ENCODE data around the gene TNXB.
A peak's percentile ranks its signal among the peaks of the same experiment; 100 is the strongest.
"Not testable (repeated sequence)": the region's sequence is repeated elsewhere in the genome, so short reads cannot be mapped to it uniquely, and the experiment has no call there.

TNXB gene

DNA sequence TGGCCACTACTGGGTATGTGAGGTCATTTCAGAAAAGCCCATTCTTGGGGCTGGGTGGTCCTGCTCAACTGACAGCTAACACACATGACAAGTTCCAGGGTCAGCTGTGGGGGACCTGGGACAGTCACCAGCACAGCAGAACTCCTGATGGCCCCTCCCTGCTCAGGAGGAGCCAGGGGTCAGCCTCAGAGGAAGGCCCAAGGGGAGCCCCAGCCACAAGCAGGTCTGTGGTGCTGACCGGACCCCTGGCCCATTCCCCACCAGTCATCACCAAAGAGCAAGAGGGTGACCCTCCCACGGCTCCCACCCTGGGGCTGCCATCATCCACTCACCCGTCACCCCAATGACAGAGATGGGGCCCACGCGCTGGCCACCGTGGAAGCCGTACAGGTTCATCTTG lies 52.9 kb downstream of the TNXB start:
- no peak for DNase-seq (ENCODE audit: low spot score)

DNA sequence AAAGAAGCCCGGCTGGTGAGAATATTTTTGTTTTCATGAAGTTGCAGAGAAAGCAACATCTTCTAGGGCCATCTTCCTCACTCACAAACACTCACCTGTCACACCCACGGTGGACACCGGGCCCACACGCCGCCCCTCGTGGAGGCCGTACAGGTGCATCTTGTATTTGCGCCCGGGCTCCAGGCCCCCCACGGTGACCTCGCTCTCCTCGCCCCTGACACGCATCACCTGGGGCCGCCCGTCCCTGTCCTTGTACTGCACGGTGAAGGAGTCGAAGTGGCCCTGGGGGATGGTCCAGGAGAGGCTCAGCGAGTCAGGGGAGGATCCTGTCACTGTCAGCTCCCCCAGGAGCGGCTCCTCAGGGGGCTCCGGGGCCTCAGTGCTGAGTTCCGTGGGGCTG lies 53.4 kb downstream of the TNXB start:
- not testable (repeated sequence) for DNase-seq (ENCODE audit: low spot score)

DNA sequence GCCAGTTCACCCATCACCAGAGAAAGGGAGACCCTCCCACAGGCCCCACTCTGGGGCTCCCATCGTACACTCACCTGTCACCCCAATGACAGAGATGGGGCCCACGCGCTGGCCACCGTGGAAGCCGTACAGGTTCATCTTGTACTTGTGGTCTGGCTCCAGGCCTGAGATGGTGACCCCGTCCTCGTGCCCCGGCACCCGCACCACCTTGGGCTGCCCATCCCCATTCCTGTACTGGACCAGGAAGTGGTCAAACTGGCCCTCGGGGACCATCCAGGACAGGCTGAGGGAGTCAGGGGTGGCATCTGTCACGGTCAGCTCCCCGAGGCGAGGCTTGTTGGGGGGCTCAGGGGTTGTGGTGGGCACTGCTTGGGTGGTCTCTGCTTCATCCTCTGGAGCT lies 55.8 kb downstream of the TNXB start:
- DNase-seq (ENCODE audit: low spot score): not testable (repeated sequence)

DNA sequence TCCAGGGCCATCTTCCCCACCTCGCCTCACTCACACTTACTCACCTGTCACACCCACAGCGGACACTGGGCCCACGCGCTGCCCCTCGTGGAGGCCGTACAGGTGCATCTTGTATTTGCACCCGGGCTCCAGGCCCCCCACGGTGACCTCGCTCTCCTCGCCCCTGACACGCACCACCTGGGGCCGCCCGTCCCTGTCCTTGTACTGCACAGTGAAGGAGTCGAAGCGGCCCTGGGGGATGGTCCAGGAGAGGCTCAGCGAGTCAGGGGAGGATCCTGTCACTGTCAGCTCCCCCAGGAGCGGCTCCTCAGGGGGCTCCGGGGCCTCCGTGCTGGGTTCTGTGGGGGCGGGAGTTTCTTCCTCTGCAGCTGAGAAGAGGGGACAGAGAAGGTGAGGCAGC lies 56.5 kb downstream of the TNXB start:
- DNase-seq (ENCODE audit: low spot score): not testable (repeated sequence)

DNA sequence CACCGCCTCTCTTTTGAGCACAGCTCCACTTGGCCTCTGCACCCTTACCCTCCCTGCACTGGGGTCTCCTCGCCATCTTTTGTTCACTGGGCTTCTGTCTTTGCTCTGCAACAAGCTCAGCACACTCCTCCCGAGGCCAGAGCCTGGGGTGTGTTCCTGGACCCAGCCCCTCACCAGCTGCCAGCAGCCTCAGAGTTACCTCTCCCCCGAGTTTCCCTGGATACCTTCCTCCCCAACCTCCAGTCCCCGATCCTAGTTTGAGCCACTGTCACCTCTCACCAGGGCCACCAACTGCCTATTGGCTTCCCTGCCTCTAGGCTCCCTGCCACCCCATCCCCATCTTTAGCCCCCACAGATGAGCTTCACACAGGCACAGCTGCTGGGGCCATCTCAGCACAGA lies 58.6 kb downstream of the TNXB start:
- DNase-seq (ENCODE audit: low spot score): no peak

DNA sequence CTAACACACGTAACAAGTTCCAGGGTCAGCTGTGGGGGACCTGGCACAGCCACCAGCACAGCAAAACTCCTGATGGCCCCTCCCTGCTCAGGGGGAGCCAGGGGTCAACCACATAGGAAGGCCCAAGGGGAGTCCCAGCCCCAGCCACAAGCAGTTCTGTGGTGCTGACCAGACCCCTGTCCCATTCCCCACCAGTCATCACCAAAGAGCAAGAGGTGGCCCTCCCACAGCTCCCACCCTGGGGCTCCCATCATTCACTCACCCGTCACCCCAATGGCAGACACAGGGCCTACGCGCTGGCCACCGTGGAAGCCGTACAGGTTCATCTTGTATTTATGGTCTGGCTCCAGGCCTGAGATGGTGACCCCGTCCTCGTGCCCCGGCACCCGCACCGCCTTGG lies 59.4 kb downstream of the TNXB start:
- DNase-seq (ENCODE audit: low spot score): not testable (repeated sequence)

DNA sequence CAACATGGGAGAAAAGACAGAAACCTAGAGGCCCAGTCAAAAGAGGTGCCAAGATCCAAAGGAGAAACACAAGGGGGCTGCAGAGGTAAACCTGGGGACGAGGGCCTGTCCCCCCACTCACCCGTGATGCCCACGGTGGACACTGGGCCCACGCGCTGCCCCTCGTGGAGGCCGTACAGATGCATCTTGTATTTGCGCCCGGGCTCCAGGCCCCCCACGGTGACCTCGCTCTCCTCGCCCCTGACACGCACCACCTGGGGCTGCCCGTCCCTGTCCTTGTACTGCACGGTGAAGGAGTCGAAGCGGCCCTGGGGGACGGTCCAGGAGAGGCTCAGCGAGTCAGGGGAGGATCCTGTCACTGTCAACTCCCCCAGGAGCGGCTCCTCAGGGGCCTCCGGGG lies 60.0 kb downstream of the TNXB start:
- not testable (repeated sequence) for DNase-seq (ENCODE audit: low spot score)

DNA sequence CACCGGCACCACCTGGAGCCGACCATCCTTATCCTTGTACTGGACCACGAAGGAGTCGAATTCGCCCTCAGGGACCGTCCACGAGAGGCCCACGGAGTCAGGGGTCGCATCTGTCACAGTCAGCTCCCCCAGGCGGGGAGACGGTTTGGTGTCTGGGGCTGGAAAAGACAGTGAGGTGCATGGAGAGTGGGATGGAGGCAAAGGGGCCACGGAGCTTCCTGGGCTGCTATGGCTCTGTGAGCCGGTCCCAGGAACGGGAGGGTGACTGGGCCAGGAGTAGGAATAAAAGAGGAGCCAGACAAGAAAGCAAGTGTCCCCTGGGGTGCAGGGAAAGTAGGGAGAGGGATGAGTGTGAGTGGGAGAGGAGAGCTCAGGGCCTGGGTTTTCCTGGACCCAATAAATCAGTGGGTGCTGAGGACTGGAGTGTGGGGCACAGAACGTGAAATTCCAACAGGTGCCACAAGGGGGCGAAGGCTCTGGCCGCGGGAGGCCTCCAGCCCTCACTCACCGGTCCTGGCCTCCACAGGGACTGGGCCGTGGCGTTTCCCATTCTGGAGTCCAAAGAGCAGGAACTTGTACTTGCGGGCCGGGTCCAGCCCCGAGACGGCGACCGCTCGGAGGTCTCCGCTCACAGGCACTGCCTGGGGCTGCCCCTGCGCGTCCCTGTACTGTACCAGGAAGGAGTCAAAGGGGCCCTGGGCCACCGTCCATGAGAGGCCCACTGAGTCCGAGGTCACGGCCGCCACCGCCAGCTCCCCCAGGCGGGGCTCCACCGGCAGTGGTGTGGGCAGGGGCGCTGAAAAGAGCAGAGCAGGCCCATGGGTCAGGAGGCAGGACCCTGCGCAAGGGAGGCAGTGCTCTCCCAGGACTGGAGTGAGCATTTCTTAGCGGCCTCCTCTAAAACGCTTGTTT lies 61.0 kb downstream of the TNXB start:
- peak; percentile 71 for DNase-seq (ENCODE audit: low spot score)

DNA sequence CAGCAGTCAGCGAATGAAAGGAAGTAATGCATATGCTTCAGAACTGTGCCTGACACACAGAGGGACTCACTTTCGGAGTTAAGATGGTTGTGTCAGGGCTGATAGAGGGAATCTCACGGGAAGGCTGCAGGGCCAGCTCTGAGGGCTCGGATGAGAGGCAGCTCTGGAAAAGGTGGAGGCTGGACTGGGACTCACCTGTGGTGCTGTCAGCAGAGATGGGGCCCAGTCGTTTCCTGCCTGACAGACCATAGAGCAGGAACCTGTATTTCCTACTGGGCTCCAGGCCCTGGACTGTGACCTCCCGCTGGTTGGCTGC lies 61.6 kb downstream of the TNXB start:
- DNase-seq (ENCODE audit: low spot score): no peak

DNA sequence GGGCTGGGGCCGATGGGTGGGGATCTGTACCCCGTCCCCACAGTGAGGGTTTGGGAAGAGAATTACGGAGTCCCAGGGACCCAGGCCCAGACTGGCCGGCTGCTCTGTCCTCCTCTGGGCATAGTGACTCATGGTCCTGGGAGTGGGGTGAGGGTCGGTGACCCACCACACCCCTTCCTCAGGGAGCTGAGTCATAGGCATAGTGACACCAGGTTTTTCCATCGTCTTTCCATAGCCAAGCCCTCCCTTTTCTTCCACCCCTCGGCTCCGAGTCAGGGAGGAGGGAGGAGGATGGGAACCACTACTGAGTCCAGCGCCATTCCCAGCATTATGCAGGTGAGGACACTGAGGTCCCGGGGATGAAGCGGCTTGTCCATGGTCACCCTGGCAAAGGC lies 62.1 kb downstream of the TNXB start:
- DNase-seq (ENCODE audit: low spot score): no peak

DNA sequence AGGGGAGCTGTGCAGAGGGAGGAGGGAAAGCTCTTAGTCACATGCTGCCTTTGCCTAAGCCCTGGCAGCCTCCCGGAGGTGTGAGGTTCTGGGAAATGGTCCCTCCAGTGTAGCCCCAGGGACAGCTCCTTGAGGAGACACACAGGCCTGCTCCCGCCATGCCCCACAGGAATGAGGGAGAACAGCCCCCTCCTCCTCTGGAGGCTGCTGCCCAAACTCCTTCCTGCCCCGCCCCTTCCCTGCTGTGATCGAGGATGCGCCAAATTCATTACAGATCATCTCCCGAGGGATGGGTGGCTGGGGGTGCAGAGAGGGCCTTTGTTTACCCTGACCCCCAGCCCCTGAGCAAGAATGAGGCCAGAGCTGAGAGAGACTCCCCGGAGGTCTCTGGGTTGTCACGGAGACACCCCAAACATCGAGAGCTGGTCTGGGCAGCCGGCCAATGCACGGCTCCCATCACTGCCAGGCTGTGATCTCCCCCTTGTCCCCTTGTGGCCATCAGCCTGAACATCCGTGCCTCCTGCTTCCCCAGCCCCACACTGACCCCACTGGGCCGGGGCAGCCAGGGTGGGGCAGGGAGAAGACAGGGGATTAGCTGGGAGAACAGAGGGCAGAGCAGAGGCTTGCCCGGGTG lies 62.6 kb downstream of the TNXB start:
- no peak for DNase-seq (ENCODE audit: low spot score)

DNA sequence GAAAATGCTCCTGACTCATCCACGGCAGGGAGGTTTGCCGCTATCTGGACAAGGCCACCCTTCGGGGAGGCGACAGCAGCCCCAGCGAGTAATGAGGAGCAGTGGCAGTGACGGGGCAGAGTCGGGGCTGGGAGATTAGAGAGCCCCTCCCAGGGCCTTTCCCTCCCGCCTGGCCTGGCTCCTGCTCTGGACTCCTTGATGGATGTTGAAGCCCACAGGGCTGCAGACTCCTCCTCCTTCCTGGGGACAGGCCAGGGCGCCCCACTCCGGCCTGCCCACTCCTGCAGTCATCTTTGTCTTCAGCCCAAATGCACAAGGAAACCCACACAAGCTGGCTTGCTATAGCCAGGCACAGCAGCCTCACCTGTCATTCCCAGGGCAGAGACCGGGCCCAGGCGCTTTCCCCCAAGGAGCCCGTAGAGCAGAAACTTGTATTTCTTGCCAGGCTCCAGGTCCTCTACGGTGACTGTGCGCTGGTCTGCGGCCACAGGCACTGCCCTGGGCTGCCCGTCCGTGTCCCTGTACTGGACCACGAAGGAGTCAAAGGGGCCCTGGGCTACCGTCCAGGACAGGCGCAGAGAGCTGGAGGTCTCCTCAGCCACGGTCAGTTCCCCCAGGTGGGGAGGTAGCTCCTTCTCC lies 63.2 kb downstream of the TNXB start:
- DNase-seq (ENCODE audit: low spot score): peak; percentile 46

DNA sequence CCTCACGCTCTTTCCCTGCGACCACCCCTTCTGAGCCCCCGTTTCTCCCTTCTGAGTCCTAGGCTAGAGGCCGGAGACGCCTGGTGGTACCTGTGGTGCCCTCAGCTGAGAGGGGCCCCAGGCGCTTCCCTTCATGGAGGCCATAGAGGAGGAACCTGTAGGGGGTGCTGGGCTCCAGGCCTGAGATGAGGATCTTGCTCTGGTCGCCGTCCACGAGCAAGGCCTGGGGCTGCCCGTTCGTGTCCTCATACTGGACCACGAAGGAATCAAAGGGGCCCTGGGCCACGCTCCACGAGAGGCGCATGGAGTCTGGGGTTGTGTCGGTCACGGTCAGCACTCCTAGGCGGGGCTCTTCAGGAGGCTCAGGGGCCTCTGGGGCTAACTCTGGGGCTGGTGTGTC lies 64.2 kb downstream of the TNXB start:
- not testable (repeated sequence) for DNase-seq (ENCODE audit: low spot score)

DNA sequence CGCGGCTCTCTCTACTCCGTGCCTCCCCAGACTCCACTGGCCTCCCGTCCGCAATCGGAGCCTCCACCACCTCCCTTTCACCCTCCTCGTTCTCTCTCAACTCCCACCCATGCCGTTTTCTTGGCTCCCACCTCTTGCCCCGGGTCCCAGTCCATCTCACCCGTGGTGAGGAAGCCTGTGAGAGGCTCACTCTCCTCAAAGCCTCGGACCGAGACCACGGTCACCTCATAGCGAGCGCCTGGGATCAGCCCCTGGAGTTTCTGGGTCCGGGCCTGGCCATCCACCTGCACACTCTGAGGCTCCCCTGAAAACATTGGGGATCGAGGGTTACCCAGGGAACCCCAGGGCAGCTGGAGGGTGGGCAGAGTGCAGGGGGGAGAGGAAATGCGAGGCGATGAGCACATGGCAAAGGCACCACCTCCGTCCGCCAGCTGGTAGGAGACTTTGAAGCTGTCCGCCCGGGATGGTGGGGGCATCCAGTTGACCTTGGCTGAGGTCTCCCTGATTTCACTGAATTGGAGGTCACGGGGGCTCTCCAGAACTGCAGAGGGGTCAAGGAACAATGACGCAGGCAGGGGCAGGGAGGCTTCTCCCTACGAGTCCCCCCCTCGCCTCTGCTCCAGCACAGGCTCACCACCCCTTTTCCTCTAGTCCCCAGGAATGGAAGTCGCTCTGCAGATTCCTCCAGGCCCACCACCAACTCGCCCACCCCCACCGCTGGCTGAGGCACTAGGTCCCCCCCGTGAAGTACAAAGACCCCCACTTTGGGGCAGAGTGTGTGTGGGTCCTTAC lies 65.4 kb downstream of the TNXB start:
- DNase-seq (ENCODE audit: low spot score): not testable (repeated sequence)

DNA sequence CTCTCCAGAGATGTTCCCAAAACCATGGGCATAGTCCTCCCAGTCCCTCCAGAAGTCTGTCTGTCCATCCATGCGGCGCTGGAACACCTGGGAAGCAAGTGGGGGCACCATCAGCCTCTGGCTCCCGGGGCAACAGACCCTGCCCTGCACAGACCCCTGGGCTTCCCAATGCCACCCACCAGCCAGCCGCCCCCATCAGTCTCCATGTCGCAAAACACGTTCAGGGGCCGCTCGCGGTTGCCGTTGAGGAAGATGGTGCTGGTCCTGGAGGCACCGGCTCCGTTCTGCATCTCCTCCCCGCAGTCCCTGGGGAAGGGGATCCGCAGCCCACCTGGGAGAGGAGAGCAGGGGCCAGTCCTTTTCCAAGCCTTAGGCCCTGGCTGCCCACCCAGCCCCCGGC lies 66.9 kb downstream of the TNXB start:
- DNase-seq (ENCODE audit: low spot score): not testable (repeated sequence)

DNA sequence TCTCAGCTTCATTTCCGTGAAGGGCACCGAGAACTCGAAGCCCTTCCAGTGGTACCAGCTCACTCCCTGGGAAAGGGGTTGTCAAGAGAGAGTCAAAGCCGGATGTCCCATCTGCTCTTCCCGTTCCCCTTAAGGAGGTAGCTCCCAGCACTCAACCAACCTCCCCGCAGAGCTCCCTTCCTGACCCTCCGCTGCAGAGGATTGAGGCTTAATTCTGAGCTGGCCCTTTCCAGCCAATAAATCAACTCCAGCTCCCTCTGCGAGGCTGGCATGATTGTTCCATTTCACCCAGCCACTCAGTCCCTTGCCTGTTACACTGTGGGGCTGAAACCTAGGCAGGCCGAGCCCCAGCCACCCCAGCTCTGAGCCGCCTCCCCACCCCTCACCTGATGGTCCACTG lies 67.8 kb downstream of the TNXB start:
- not testable (repeated sequence) for DNase-seq (ENCODE audit: low spot score)

DNA sequence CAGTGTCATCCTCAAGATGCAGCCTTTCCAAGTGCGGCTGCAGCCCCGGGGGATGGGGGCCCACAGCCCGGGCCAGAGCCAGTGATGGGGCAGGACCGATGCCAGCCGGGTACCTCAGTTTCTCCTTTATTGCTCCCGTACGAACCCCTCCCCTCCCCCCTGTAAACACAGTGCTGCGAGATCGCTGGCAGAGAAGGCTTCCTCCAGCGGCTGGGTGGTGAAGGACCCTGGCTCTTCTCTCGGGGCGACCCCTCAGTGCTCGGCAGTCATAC lies 68.2 kb downstream of the TNXB start:
- not testable (repeated sequence) for DNase-seq (ENCODE audit: low spot score)

DNA sequence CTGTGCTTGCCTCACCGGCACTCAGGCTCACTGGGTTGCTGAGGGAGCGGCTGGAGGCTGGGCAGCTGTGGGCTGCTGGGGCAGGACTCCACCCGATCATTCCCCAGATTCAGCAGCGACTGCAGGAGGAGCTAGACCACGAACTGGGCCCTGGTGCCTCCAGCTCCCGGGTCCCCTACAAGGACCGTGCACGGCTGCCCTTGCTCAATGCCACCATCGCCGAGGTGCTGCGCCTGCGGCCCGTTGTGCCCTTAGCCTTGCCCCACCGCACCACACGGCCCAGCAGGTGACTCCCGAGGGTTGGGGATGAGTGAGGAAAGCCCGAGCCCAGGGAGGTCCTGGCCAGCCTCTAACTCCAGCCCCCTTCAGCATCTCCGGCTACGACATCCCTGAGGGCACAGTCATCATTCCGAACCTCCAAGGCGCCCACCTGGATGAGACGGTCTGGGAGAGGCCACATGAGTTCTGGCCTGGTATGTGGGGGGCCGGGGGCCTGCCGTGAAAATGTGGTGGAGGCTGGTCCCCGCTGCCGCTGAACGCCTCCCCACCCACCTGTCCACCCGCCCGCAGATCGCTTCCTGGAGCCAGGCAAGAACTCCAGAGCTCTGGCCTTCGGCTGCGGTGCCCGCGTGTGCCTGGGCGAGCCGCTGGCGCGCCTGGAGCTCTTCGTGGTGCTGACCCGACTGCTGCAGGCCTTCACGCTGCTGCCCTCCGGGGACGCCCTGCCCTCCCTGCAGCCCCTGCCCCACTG lies 68.7 kb downstream of the TNXB start:
- not testable (repeated sequence) for DNase-seq (ENCODE audit: low spot score)

DNA sequence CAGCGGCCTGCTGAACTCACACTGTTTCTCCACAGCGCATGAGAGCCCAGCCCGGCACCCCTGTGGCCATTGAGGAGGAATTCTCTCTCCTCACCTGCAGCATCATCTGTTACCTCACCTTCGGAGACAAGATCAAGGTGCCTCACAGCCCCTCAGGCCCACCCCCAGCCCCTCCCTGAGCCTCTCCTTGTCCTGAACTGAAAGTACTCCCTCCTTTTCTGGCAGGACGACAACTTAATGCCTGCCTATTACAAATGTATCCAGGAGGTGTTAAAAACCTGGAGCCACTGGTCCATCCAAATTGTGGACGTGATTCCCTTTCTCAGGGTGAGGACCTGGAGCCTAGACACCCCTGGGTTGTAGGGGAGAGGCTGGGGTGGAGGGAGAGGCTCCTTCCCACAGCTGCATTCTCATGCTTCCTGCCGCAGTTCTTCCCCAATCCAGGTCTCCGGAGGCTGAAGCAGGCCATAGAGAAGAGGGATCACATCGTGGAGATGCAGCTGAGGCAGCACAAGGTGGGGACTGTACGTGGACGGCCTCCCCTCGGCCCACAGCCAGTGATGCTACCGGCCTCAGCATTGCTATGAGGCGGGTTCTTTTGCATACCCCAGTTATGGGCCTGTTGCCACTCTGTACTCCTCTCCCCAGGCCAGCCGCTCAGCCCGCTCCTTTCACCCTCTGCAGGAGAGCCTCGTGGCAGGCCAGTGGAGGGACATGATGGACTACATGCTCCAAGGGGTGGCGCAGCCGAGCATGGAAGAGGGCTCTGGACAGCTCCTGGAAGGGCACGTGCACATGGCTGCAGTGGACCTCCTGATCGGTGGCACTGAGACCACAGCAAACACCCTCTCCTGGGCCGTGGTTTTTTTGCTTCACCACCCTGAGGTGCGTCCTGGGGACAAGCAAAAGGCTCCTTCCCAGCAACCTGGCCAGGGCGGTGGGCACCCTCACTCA lies 69.5 kb downstream of the TNXB start:
- DNase-seq (ENCODE audit: low spot score): not testable (repeated sequence)

DNA sequence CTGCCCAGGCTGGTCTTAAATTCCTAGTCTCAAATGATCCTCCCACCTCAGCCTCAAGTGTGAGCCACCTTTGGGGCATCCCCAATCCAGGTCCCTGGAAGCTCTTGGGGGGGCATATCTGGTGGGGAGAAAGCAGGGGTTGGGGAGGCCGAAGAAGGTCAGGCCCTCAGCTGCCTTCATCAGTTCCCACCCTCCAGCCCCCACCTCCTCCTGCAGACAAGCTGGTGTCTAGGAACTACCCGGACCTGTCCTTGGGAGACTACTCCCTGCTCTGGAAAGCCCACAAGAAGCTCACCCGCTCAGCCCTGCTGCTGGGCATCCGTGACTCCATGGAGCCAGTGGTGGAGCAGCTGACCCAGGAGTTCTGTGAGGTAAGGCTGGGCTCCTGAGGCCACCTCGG lies 70.3 kb downstream of the TNXB start:
- not testable (repeated sequence) for DNase-seq (ENCODE audit: low spot score)

All from hematopoietic multipotent progenitor cell treated with erythropoietin and hydrocortisone succinate and interleukin-3 and kit ligand, for 15 days (in vitro differentiated cells).